ENCODE results near the gene NIPSNAP2. TPM values are rescaled to one million over a fixed set of nuclear protein-coding genes. Genes with fewer than 3 reads are reported as not detected.

NIPSNAP2 gene
- 34.4 and 34.7 TPM in 2 replicates for total RNA-seq

DNA sequence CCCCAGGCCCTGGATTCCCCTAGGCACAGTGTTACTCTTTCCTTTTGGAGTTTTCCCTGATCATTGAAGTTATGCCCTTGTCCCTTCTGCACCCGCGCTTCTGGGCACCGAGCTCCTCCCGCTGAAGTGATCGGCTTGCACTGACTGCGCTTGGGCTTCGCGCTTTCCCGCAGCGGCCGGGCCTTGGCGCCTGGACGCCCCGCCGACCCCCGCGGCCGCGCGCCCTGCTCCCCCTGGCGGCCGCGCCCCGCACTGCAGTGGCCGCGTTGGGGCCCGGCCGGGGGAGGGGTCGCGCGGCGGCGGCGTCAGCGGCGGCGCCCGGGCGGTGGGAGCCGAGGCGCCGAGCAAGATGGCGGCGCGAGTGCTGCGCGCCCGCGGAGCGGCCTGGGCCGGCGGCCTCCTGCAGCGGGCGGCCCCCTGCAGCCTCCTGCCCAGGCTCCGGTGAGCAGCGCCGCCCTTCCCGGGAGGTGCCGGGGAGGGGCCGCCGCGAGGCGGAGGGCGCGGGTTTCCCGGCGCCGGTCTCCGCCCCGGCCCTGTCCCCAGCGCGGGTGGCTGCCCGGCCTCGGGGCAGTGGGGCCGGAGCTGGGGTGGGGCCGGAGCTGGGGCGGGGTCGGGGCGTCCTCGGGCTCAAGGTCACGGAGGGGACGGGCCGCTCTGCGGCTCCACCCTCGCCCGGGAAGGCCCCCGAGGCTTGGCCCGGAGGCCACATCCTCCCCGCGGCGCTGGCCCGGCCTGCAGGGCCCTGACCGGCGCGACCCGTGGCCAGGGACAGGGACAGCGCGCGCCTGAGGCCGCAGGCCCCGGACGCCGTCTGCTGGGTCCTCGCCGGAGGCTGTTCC is at the start of gene NIPSNAP2:
NIPSNAP2 (plus strand) TSS at position 325 of the 839 bp plus-strand sequence; CDS start at position 350, 25 bp downstream.

GRCh38 chr7:55951637-55952351 is 12.6 kb upstream of the NIPSNAP2 start, which contains the start of gene MRPS17:
Gene MRPS17, plus strand, starts transcription at chr7:55951877. Its CDS starts 1,319 bp downstream, at chr7:55953196.

Other genes with a start within 250 kb of the NIPSNAP2 start
- gene SEPTIN14, start 101.8 kb upstream of the NIPSNAP2 start, total RNA-seq, result not detected in 2 replicates
- 1.9 and 4.2 TPM in 2 replicates for gene ZNF713, start 77.1 kb upstream of the NIPSNAP2 start, total RNA-seq
- 6.9 and 10.7 TPM in 2 replicates for gene MRPS17, start 12.7 kb upstream of the NIPSNAP2 start, total RNA-seq
- 66.0 and 132 TPM in 2 replicates for gene PSPH, start 86.9 kb downstream of the NIPSNAP2 start, total RNA-seq
- gene CCT6A, start 87.2 kb downstream of the NIPSNAP2 start, total RNA-seq, result 196 and 215 TPM in 2 replicates
- gene SUMF2, start 99.7 kb downstream of the NIPSNAP2 start, total RNA-seq, result 174 and 227 TPM in 2 replicates
- under 0.01 and 0.46 TPM in 2 replicates for gene PHKG1, start 128.4 kb downstream of the NIPSNAP2 start, total RNA-seq
- 197 and 391 TPM in 2 replicates for gene CHCHD2, start 141.9 kb downstream of the NIPSNAP2 start, total RNA-seq
- gene NUPR2, start 151.8 kb downstream of the NIPSNAP2 start, total RNA-seq, result not detected in 2 replicates